ENCODE measurements around the gene RBFOX2.

DNA sequence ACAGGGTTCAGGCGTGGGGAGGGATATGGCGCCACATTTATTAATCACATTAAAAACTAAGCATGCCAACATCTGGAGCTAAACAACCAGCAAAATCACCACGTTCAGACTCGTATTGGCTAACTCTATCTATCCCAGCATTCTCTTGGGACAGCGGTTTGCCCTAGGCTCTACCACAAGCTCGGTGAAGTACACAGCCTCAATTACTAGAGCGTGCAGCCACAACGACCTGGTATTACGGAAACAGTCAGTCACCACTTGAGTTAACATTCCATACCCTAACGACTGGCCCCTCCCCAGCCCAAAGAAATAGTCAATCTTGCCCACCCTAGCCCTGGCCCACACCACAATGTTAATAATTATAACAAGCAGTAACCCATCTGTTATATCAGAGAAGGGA lies 278.8 kb downstream of the RBFOX2 start:
- TF ChIP-seq, protein P1, sequence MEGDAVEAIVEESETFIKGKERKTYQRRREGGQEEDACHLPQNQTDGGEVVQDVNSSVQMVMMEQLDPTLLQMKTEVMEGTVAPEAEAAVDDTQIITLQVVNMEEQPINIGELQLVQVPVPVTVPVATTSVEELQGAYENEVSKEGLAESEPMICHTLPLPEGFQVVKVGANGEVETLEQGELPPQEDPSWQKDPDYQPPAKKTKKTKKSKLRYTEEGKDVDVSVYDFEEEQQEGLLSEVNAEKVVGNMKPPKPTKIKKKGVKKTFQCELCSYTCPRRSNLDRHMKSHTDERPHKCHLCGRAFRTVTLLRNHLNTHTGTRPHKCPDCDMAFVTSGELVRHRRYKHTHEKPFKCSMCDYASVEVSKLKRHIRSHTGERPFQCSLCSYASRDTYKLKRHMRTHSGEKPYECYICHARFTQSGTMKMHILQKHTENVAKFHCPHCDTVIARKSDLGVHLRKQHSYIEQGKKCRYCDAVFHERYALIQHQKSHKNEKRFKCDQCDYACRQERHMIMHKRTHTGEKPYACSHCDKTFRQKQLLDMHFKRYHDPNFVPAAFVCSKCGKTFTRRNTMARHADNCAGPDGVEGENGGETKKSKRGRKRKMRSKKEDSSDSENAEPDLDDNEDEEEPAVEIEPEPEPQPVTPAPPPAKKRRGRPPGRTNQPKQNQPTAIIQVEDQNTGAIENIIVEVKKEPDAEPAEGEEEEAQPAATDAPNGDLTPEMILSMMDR (IDR thresholded peaks at IDR 0.05), result peak in 1 of 6 experiments; percentile 2
- TF ChIP-seq POLR2A (IDR thresholded peaks at IDR 0.05), result no peak
